ENCODE data around the gene CAMTA1.

DNA sequence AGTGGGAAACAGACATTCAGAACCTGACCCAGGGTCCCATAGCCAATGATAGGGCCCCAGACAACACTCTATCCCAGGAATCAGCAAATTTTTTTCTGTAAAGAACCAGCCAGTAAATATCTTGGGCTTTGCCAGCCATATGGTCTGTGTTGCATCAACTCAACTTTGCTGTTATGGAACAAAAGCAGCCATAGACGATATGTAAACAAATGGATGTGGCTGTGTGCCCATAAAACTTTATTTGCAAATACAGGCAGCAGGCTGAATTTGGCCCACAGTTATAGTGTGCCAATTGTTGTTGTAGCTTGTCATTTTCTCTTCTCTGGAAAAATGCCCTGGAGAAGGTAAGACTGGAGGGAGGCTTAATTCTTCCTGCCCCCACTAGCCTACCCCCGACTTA is 554.7 kb downstream of the CAMTA1 start:
- TF ChIP-seq, protein P1, sequence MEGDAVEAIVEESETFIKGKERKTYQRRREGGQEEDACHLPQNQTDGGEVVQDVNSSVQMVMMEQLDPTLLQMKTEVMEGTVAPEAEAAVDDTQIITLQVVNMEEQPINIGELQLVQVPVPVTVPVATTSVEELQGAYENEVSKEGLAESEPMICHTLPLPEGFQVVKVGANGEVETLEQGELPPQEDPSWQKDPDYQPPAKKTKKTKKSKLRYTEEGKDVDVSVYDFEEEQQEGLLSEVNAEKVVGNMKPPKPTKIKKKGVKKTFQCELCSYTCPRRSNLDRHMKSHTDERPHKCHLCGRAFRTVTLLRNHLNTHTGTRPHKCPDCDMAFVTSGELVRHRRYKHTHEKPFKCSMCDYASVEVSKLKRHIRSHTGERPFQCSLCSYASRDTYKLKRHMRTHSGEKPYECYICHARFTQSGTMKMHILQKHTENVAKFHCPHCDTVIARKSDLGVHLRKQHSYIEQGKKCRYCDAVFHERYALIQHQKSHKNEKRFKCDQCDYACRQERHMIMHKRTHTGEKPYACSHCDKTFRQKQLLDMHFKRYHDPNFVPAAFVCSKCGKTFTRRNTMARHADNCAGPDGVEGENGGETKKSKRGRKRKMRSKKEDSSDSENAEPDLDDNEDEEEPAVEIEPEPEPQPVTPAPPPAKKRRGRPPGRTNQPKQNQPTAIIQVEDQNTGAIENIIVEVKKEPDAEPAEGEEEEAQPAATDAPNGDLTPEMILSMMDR (IDR thresholded peaks at IDR 0.05): no peak
- no peak for TF ChIP-seq EP300 (IDR thresholded peaks at IDR 0.05)
- no peak for TF ChIP-seq POLR2AphosphoS5 (IDR thresholded peaks at IDR 0.05)
- no peak for TF ChIP-seq POLR2A (IDR thresholded peaks at IDR 0.05)

All from upper lobe of left lung (tissue), 4 donors.